Measurements from ENCODE around the gene SLC15A1.
"Not testable (repeated sequence)": the region's sequence is repeated elsewhere in the genome, so short reads cannot be mapped to it uniquely, and the experiment has no call there.

The SLC15A1 gene

DNA sequence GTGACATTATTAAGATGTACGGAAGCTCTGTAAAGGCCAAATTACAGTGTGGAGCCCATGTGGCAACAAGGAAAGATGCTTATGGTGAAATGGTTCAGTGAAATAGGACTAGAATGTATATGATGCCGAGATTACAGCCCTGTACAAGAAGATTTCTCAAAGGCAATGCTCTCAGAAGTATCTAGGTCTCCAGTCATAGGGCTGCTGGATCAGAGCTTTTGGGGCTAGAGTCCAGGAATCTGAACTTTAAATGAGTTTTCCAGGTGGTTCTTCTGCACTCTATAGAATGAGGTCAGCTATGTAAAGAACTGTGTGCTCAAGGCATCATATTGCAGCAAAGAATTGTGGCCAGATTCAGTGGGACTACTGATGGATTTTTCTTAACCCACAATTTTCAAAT lies 100.2 kb downstream of the SLC15A1 start:
- no peak for DNase-seq

GRCh38 chr13:98651744-98652143 lies 100.7 kb downstream of the SLC15A1 start:
- no peak for DNase-seq

DNA sequence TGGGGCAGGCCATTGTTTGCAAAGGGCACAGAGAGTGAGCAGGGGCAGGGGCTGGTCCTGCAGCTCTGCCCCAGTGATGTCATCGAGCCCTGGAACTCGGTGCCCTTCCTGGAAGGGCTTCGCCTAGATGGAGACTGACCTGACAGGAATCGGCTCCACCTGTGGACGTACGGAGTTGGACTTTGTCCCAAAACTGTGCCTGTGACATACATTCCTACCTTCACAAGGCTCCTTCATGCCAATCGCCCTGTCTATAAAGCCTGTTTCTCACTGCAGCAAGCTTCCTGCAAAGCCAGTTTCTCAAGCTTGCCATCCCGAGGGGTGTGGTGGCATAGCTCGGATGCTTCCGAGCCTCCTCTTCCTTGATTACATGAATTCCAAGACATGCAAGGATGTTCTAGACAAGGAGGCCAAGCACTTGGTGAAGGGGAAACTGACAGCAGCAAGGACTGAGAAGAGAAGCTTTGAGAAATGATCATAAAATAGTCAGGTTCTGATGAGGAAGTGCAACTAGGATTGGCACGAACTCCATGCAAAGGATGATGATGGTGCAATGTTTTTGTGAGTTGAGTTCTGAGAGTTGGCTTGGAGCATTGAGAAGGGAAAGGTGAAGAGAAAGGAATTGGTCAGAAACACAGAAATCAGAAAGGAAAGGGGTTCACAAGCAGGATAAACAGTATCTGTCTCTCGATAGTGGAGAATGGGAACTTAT lies 101.9 kb downstream of the SLC15A1 start:
- DNase-seq = no peak

- DNase-seq = no peak
These were observed 102.6 kb downstream of the SLC15A1 start for GRCh38 chr13:98649861-98650260.

GRCh38 chr13:98648686-98649085 lies 103.8 kb downstream of the SLC15A1 start:
- no peak for DNase-seq

DNA sequence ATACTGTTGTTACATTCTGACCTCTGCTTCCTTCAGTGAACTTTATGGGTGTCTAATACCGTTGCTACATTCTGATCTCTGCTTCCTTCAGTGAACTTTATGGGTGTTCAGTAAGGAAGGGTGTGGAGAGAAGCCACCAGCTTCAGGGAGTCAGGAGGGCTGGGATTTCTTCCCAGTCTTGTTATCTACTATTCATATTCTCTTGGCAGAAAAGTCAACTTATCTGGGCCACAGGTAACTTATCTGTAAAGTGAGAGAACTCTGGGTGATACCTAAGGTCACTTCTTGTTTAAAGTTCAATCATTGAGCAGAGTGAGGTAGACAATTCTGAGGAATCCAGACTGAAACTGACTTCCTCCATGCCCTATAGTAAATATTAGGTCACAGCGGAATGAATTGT lies 104.3 kb downstream of the SLC15A1 start:
- no peak for DNase-seq

GRCh38 chr13:98647121-98647520 lies 105.4 kb downstream of the SLC15A1 start:
- no peak for DNase-seq

GRCh38 chr13:98643479-98643878 lies 109.0 kb downstream of the SLC15A1 start:
- DNase-seq = no peak

- DNase-seq = no peak
These were observed 111.4 kb downstream of the SLC15A1 start for GRCh38 chr13:98641075-98641474.

DNA sequence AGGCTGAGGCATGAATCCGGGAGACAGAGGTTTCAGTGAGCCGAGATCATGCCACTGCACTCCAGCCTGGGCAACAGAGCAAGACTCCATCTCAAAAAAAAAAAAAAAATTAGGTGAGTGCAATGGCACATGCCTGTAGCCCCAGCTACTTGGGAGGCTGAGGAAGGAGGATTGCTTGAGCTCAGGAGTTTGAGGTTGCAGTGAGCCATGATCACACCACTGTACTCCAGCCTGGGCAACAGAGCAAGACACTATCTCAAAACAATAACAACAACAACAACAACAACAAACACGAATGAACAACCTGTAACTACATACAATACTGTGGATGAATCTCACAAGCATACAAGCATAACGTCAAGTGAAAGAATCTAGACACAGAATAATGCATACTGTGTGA lies 112.7 kb downstream of the SLC15A1 start:
- DNase-seq = not testable (repeated sequence)

DNA sequence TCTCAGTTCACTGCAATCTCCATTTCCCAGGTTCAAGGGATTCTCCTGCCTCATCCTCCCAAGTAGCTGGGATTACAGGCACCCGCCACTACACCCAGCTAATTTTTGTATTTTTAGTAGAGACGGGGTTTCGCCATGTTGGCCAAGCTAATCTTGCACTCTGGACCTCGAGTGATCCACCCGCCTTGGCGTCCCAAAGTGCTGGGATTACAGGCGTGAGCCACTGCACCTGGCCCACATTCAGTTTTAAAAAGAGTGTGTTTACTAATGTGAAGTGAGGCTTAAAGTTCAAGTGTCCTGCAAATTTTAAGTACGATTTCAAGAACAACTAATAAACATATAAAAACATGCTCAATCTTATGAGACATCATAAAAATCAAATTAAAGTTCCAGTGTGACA lies 114.1 kb downstream of the SLC15A1 start:
- not testable (repeated sequence) for DNase-seq

Data from NCI-H1694 treated with DMSO at 0.1 percent for 48 hours (cell line).